Medulla oblongata (tissue), 1 donor: Measurements from ENCODE around the gene KY.

ENCODE experiments used
- DNase-seq: peaks from one replicate; pipeline ENCODE4 v3.0.0-alpha.2; 2015; ENCODE audit errors: extremely low spot score

The KY gene

GRCh38 chr3:134644731-134645514 is 5.9 kb downstream of the KY start:
- peak; percentile 28 for DNase-seq

- DNase-seq = no peak
Measured at GRCh38 chr3:134643150-134643675, 7.6 kb downstream of the KY start.

- no peak for DNase-seq
Measured at GRCh38 chr3:134642445-134643149, 8.2 kb downstream of the KY start.

- DNase-seq = no peak
Measured at GRCh38 chr3:134641671-134642300, 9.0 kb downstream of the KY start.

- DNase-seq = peak; percentile 21
Measured at GRCh38 chr3:134640872-134641470, 9.9 kb downstream of the KY start.

GRCh38 chr3:134640378-134640777 is 10.4 kb downstream of the KY start:
- DNase-seq = no peak

- no peak for DNase-seq
Measured at GRCh38 chr3:134638385-134639030, 12.3 kb downstream of the KY start.

- DNase-seq = no peak
Measured at GRCh38 chr3:134636406-134636805, 14.4 kb downstream of the KY start.

- DNase-seq = no peak
Measured at GRCh38 chr3:134630506-134630905, 20.3 kb downstream of the KY start.

GRCh38 chr3:134628884-134629283 is 21.9 kb downstream of the KY start:
- no peak for DNase-seq

GRCh38 chr3:134627831-134628230 is 23.0 kb downstream of the KY start:
- no peak for DNase-seq

GRCh38 chr3:134625885-134626741 is 24.7 kb downstream of the KY start:
- DNase-seq = no peak

GRCh38 chr3:134625462-134625861 is 25.4 kb downstream of the KY start:
- no peak for DNase-seq

- DNase-seq = no peak
Measured at GRCh38 chr3:134624537-134625287, 26.1 kb downstream of the KY start.

- DNase-seq = no peak
Measured at GRCh38 chr3:134623615-134624245, 27.1 kb downstream of the KY start.

GRCh38 chr3:134622806-134623365 is 27.9 kb downstream of the KY start:
- no peak for DNase-seq

GRCh38 chr3:134621854-134622253 is 29.0 kb downstream of the KY start:
- no peak for DNase-seq

GRCh38 chr3:134620476-134621115 is 30.2 kb downstream of the KY start:
- no peak for DNase-seq
